Coronary artery (tissue), 2 donors: ENCODE data around the gene ABHD14A.

Experiments used
- DNase-seq: peaks from one replicate; pipeline ENCODE4 v3.0.0-alpha.2; 2017; ENCODE audit warnings: low spot score
- H3K27ac ChIP-seq, 2 donors: fragments of 200-600 bp; sonication (generic); one replicate each; pipeline ENCODE4 v1.5.1; 2016 to 2019
- H3K4me3 ChIP-seq: fragments of 200-600 bp; sonication (generic); 2 replicates; pipeline ENCODE4 v1.5.1; 2016; ENCODE audit warnings: mild to moderate bottlenecking, moderate library complexity
- TF ChIP-seq, protein P1 (sequence below): fragments of 200-600 bp; sonication (generic); IDR thresholded peaks from one replicate; pipeline ENCODE4 v1.5.1; 2019; ENCODE audit warnings: antibody characterized with exemption

The ABHD14A gene

GRCh38 chr3:51961011-51961410 is 13.9 kb upstream of the ABHD14A start:
- H3K27ac ChIP-seq, result no peak overlapping the region
- TF ChIP-seq, protein P1, sequence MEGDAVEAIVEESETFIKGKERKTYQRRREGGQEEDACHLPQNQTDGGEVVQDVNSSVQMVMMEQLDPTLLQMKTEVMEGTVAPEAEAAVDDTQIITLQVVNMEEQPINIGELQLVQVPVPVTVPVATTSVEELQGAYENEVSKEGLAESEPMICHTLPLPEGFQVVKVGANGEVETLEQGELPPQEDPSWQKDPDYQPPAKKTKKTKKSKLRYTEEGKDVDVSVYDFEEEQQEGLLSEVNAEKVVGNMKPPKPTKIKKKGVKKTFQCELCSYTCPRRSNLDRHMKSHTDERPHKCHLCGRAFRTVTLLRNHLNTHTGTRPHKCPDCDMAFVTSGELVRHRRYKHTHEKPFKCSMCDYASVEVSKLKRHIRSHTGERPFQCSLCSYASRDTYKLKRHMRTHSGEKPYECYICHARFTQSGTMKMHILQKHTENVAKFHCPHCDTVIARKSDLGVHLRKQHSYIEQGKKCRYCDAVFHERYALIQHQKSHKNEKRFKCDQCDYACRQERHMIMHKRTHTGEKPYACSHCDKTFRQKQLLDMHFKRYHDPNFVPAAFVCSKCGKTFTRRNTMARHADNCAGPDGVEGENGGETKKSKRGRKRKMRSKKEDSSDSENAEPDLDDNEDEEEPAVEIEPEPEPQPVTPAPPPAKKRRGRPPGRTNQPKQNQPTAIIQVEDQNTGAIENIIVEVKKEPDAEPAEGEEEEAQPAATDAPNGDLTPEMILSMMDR, result no peak
- DNase-seq, result no peak
- H3K4me3 ChIP-seq, result no peak overlapping the region

GRCh38 chr3:51961602-51962569 is 13.0 kb upstream of the ABHD14A start:
- TF ChIP-seq, protein P1, result no peak
- Histone ChIP-seq H3K27ac (no peak overlapping the region), H3K4me3 (no peak overlapping the region)
- no peak for DNase-seq

GRCh38 chr3:51962854-51963530 is 11.9 kb upstream of the ABHD14A start:
- Histone ChIP-seq H3K27ac (no peak overlapping the region), H3K4me3 (no peak overlapping the region)
- TF ChIP-seq, protein P1, result no peak
- no peak for DNase-seq

DNA sequence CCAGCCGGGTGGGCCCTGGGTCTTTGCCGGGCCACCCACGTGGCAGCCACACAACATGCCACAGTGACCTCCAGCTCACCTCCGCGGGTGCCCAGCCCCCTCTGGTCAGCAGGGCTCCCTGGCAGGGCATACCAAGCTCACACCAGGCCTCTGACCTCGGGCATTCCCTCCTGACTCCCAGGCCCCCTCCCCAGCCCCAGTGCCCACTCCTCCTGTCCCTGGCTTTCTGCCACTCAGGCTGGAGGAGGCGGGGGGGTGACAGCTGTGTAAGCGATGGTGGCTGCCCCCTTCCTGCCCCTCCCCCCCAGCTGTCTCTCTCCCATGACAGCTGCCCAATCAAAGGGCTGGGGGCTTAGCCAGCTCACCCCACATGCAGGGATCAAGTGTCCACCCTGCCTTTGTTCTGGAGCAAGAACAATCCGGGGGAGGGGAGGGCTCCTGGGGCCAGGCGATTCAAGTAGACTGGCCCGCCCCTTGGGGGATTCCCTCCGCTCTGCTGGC is 10.9 kb upstream of the ABHD14A start:
- DNase-seq, result no peak

DNA sequence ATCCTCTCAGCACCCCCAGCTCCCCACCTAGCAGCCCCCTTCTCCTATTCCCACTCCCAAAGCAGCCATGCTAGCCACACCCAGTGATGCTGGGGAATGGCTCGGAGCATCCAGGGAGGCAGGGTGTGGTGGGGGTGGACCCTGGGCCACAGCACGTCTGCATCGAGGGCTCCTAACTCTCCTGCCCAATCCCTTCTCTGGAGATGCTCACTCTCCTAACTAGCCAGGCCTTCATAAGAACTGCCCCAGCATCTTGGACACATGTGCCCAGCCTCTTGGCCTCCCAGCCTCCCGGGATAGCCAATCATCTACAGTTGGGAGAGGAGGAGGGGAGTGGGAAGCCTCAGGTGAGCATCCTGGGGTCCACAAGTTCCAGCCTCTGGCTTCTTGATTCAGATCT is 10.3 kb upstream of the ABHD14A start:
- no peak overlapping the region for H3K4me3 ChIP-seq
- DNase-seq, result no peak
- H3K27ac ChIP-seq, result no peak overlapping the region
- TF ChIP-seq, protein P1, result no peak

More for the DNA sequence above, 10.9 kb upstream of the ABHD14A start:
- TF ChIP-seq, protein P1, result no peak
- Histone ChIP-seq H3K4me3 (no peak overlapping the region), H3K27ac (no peak overlapping the region)

DNA sequence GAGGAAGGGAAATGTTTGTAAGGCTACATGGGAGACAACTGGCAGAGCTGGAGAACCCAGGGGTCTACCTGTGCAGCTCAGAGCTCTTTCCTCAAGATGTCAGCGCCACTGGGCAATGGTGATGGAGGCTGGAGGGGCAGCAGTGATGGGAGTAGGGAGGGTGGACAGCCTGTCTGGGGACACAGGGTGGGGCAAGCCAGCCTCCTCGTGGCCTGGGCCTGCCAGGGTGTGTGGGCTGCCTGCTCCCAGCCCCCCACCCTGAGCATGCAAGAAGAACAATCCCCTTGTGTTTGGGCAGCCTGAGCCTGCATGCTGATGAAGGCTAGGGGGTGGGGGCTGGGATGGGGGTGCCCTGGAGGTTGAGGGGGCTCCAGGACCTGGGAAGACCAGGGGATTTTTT is 8.8 kb upstream of the ABHD14A start:
- no peak for DNase-seq
- TF ChIP-seq, protein P1, result no peak
- peak overlapping the region; percentile 83 for H3K4me3 ChIP-seq
- H3K27ac ChIP-seq, result peak overlapping the region in 1 of 2 donors; percentile 96
